ENCODE data around the gene E4F1. TPM values are rescaled to one million over a fixed set of nuclear protein-coding genes. Genes with fewer than 3 reads are reported as not detected.
A peak's percentile ranks its signal among the peaks of the same experiment; 100 is the strongest.

The E4F1 gene
- total RNA-seq, 1 donor: 31.5 TPM

GRCh38 chr16:2243031-2243528 is 19.7 kb downstream of the E4F1 start:
- Histone ChIP-seq H2AFZ (ENCODE audit: low read length) (no peak overlapping the region), H3K27me3 (ENCODE audit: insufficient read depth, low read length) (no peaks in the 10 kb centered on the region), H3K4me2 (ENCODE audit: insufficient read depth, low read length) (no peak overlapping the region), H3K79me2 (ENCODE audit: insufficient read depth, low read length) (no peaks in the 10 kb centered on the region), H3K27ac (ENCODE audit: low read depth, low read length) (no peak overlapping the region), H3K36me3 (ENCODE audit: insufficient read depth, low read length) (peaks cover 37% of the 10 kb centered on the region), H3K9me3 (ENCODE audit: low read depth, low read length) (no peaks in the 10 kb centered on the region), H3K4me1 (ENCODE audit: insufficient read depth, low read length) (no peaks in the 10 kb centered on the region), H4K20me1 (ENCODE audit: insufficient read depth, low read length) (peaks cover 8% of the 10 kb centered on the region), H3K4me3 (ENCODE audit: insufficient read depth, low read length) (no peak overlapping the region)
- no peak for TF ChIP-seq CTCF (IDR thresholded peaks at IDR 0.05; ENCODE audit: extremely low read depth, low read depth, low read length)
- peak; percentile 71 for DNase-seq (ENCODE audit: insufficient read length, low spot score, missing footprints)

GRCh38 chr16:2243781-2244180 is 20.4 kb downstream of the E4F1 start:
- peak; percentile 85 for DNase-seq (ENCODE audit: insufficient read length, low spot score, missing footprints)
- Histone ChIP-seq H3K36me3 (ENCODE audit: insufficient read depth, low read length) (peaks cover 37% of the 10 kb centered on the region), H3K27ac (ENCODE audit: low read depth, low read length) (no peak overlapping the region), H3K4me3 (ENCODE audit: insufficient read depth, low read length) (no peak overlapping the region), H3K9me3 (ENCODE audit: low read depth, low read length) (no peaks in the 10 kb centered on the region), H3K27me3 (ENCODE audit: insufficient read depth, low read length) (no peaks in the 10 kb centered on the region), H3K79me2 (ENCODE audit: insufficient read depth, low read length) (peaks cover 5% of the 10 kb centered on the region), H2AFZ (ENCODE audit: low read length) (no peak overlapping the region), H4K20me1 (ENCODE audit: insufficient read depth, low read length) (peaks cover 8% of the 10 kb centered on the region), H3K4me1 (ENCODE audit: insufficient read depth, low read length) (no peaks in the 10 kb centered on the region), H3K4me2 (ENCODE audit: insufficient read depth, low read length) (no peak overlapping the region)
- TF ChIP-seq CTCF (IDR thresholded peaks at IDR 0.05; ENCODE audit: extremely low read depth, low read depth, low read length): no peak

- peak; percentile 82 for DNase-seq (ENCODE audit: insufficient read length, low spot score, missing footprints)
- no peak overlapping the region for H3K27ac ChIP-seq (ENCODE audit: low read depth, low read length)
- peaks cover 10% of the 10 kb centered on the region for H4K20me1 ChIP-seq (ENCODE audit: insufficient read depth, low read length)
- H3K36me3 ChIP-seq (ENCODE audit: insufficient read depth, low read length): peaks cover 37% of the 10 kb centered on the region
- no peak overlapping the region for H3K4me2 ChIP-seq (ENCODE audit: insufficient read depth, low read length)
- H3K4me3 ChIP-seq (ENCODE audit: insufficient read depth, low read length): no peak overlapping the region
- H2AFZ ChIP-seq (ENCODE audit: low read length): no peak overlapping the region
- H3K79me2 ChIP-seq (ENCODE audit: insufficient read depth, low read length): peaks cover 7% of the 10 kb centered on the region
- no peaks in the 10 kb centered on the region for H3K4me1 ChIP-seq (ENCODE audit: insufficient read depth, low read length)
- H3K27me3 ChIP-seq (ENCODE audit: insufficient read depth, low read length): no peaks in the 10 kb centered on the region
- no peak for TF ChIP-seq CTCF (IDR thresholded peaks at IDR 0.05; ENCODE audit: extremely low read depth, low read depth, low read length)
- H3K9me3 ChIP-seq (ENCODE audit: low read depth, low read length): no peaks in the 10 kb centered on the region
These were observed 20.9 kb downstream of the E4F1 start for GRCh38 chr16:2244301-2244700.

- H3K4me1 ChIP-seq (ENCODE audit: insufficient read depth, low read length): peaks cover 1% of the 10 kb centered on the region
- peaks cover 9% of the 10 kb centered on the region for H3K79me2 ChIP-seq (ENCODE audit: insufficient read depth, low read length)
- H3K27ac ChIP-seq (ENCODE audit: low read depth, low read length): no peak overlapping the region
- H3K27me3 ChIP-seq (ENCODE audit: insufficient read depth, low read length): no peaks in the 10 kb centered on the region
- TF ChIP-seq CTCF (IDR thresholded peaks at IDR 0.05; ENCODE audit: extremely low read depth, low read depth, low read length): no peak
- no peak overlapping the region for H2AFZ ChIP-seq (ENCODE audit: low read length)
- no peak overlapping the region for H3K4me3 ChIP-seq (ENCODE audit: insufficient read depth, low read length)
- peaks cover 37% of the 10 kb centered on the region for H3K36me3 ChIP-seq (ENCODE audit: insufficient read depth, low read length)
- H3K4me2 ChIP-seq (ENCODE audit: insufficient read depth, low read length): no peak overlapping the region
- DNase-seq (ENCODE audit: insufficient read length, low spot score, missing footprints): peak; percentile 66
- H3K9me3 ChIP-seq (ENCODE audit: low read depth, low read length): no peaks in the 10 kb centered on the region
- peaks cover 10% of the 10 kb centered on the region for H4K20me1 ChIP-seq (ENCODE audit: insufficient read depth, low read length)
These were observed 21.8 kb downstream of the E4F1 start for GRCh38 chr16:2244926-2245795.

Data from osteoblast (primary cell).